Tibial nerve (tissue), 4 donors: ENCODE data around the gene SLC6A17. TPM values are rescaled to one million over a fixed set of nuclear protein-coding genes. Genes with fewer than 3 reads are reported as not detected.

Experiments used
- DNase-seq, 2 donors: peaks; one replicate each; pipeline ENCODE4 v3.0.0-alpha.2; 2019; ENCODE audit warnings: low spot score in 2 of 2
- H3K27ac ChIP-seq, 4 donors: fragments of 200-600 bp; sonication (generic) in 3 of 4; one replicate each; pipeline ENCODE4 v1.5.1; 2017 to 2019; ENCODE audit warnings: mild to moderate bottlenecking in 1 of 4
- H3K27me3 ChIP-seq, 2 donors: fragments of 200-600 bp; sonication (generic) in 1 of 2; one replicate each; pipeline versions ENCODE4 v1.5.1 to v1.6.0; 2017 to 2019
- H3K36me3 ChIP-seq, 3 donors: fragments of 200-600 bp; sonication (generic); one replicate each; pipeline ENCODE4 v1.5.1; 2018 to 2019
- H3K4me1 ChIP-seq, 4 donors: fragments of 200-600 bp; sonication (generic) in 3 of 4; one replicate each; pipeline ENCODE4 v1.5.1; 2017 to 2019
- H3K4me3 ChIP-seq, 4 donors: fragments of 200-600 bp; sonication (generic) in 3 of 4; one replicate each; pipeline ENCODE4 v1.5.1; 2017 to 2019; ENCODE audit warnings: mild to moderate bottlenecking in 1 of 4, moderate library complexity in 1 of 4
- H3K9me3 ChIP-seq, 4 donors: fragments of 200-600 bp; sonication (generic) in 3 of 4; one replicate each; pipeline ENCODE4 v1.5.1; 2017 to 2019
- EP300 ChIP-seq, 2 donors: sonication (generic); formaldehyde crosslinking; IDR thresholded peaks; one replicate each; pipeline ENCODE4 v1.6.1; 2017; ENCODE audit warnings: antibody characterized with exemption in 2 of 2, mild to moderate bottlenecking in 1 of 2
- POLR2A ChIP-seq, 2 donors: fragments of 450-650 bp; IDR thresholded peaks; one replicate each; pipeline ENCODE4 v1.6.1; 2017; ENCODE audit warnings: antibody characterized with exemption in 2 of 2, mild to moderate bottlenecking in 2 of 2, moderate library complexity in 2 of 2
- WGBS, 2 donors: methylation state at CpG; one replicate each; pipeline ENCODE4 v1.1.5; 2018; 5-methylcytosine and 5-hydroxymethylcytosine counted together
- total RNA-seq, 4 donors: library from RNA; depleted of rRNA; stranded (reverse); fragments of >200 nt; gene quantifications; one replicate each; pipeline ENCODE4 v1.1.0, GENCODE V29; 2016
- TF ChIP-seq, protein P1 (sequence below), 5 experiments: fragments of 200-600 bp in 3 of 5; fragments of 450-650 bp in 2 of 5; sonication (generic) in 3 of 5; IDR thresholded peaks; one replicate each; pipeline ENCODE4 v1.5.1; 2016 to 2019; ENCODE audit warnings: antibody characterized with exemption in 5 of 5, mild to moderate bottlenecking in 3 of 5, moderate library complexity in 2 of 5

Gene SLC6A17
- total RNA-seq, 4 donors from 2014 or later = under 0.01 to 0.22 TPM; not detected in 2

DNA sequence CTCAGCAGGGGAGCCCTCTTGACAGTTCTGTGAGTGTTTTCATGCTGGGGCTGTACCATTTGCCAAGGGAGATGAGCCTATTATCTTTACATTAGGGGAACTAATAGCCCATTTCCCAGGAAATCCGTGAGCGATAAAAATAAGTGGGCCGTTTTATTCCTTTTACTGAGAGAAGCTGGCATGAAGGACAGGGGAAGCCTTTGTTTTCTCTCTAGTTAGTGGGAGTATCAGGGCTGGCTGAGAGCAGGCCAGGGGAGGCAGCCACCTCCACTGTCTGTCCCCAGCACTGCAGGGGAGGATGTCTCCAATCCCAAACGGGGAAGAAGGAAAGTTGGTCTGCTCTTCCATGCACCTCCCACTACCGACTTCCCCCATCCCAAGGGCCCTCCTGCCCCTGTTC, 35.5 kb upstream of the SLC6A17 start:
- no peak for DNase-seq
- Histone ChIP-seq H3K9me3 (no peaks in the 10 kb centered on the region), H3K4me1 (no peaks in the 10 kb centered on the region), H3K27me3 (no peaks in the 10 kb centered on the region), H3K4me3 (no peak overlapping the region), H3K27ac (no peak overlapping the region), H3K36me3 (no peaks in the 10 kb centered on the region)
- TF ChIP-seq POLR2A (IDR thresholded peaks at IDR 0.05) (no peak), EP300 (IDR thresholded peaks at IDR 0.05) (no peak)
- TF ChIP-seq, protein P1, sequence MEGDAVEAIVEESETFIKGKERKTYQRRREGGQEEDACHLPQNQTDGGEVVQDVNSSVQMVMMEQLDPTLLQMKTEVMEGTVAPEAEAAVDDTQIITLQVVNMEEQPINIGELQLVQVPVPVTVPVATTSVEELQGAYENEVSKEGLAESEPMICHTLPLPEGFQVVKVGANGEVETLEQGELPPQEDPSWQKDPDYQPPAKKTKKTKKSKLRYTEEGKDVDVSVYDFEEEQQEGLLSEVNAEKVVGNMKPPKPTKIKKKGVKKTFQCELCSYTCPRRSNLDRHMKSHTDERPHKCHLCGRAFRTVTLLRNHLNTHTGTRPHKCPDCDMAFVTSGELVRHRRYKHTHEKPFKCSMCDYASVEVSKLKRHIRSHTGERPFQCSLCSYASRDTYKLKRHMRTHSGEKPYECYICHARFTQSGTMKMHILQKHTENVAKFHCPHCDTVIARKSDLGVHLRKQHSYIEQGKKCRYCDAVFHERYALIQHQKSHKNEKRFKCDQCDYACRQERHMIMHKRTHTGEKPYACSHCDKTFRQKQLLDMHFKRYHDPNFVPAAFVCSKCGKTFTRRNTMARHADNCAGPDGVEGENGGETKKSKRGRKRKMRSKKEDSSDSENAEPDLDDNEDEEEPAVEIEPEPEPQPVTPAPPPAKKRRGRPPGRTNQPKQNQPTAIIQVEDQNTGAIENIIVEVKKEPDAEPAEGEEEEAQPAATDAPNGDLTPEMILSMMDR (IDR thresholded peaks at IDR 0.05) = no peak
- 22 to 32% methylated on average over 5 of the region's 5 CpGs for WGBS, 2 donors

DNA sequence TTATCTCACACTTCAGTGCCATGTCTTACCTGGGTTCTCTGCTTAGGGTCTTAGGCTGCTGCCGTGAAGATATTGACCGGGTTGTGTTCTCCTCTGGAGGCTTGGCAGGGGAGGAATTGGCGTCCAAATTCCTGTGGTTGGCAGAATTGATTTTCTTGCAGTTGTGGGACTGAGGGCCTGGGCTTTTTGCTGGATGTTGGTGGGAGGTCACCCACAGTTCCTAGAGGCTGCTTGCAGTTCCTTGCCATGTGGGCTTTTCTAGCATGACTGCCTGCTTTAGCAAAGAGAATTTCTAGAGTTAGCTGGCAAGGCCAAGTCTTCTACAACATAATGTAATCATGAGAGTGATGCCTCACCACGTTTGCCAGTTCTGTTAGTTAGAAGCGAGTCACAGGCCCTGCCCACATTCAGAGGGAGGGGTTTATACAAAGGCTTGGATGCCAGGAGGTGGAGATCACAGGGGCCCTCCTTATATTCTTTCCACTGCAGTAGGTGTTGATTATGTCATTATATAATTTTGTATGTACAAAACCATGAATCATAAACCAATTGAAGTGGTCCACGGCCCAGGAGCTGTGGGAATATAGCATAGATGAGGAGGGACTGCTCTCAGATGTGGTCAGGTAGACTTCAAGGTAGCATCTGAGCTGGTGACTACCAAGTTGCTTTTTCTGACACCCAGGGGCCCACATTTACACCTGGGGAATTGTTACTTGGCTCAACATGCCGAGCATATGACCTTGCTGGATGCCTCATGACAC, 31.5 kb upstream of the SLC6A17 start:
- 50 to 64% methylated on average over 7 of the region's 7 CpGs for WGBS, 2 donors
- Histone ChIP-seq H3K4me1 (no peaks in the 10 kb centered on the region), H3K36me3 (no peaks in the 10 kb centered on the region), H3K4me3 (no peak overlapping the region), H3K27me3 (peaks cover 0 to 5% of the 10 kb centered on the region in 2 donors), H3K9me3 (peaks cover 0 to 7% (median 0%) of the 10 kb centered on the region in 4 donors), H3K27ac (no peak overlapping the region)
- DNase-seq = no peak
- no peak for TF ChIP-seq POLR2A (IDR thresholded peaks at IDR 0.05)
- TF ChIP-seq EP300 (IDR thresholded peaks at IDR 0.05) = no peak

DNA sequence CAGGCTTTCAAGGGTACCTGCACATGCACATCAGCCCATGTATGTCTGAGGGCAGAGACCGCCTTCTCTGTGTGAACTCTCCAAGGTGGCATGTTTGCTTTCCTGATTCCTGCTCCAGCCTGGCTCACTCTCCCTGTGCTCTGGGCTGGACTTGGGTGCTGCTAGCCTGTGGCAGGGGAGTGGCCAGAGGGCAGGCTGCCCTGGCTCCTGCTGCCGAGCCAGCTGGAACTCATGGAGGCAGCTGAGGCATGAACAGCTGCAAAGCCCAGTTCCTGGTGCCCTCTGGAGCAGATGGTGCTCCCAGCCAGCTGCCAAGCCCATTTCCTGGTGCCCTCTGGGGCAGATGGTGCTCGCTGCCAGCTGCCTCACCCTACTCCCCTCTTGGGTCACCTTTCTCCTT, 30.5 kb upstream of the SLC6A17 start:
- peaks cover 0 to 8% (median 0%) of the 10 kb centered on the region in 4 donors for H3K9me3 ChIP-seq
- no peak overlapping the region for H3K4me3 ChIP-seq
- peaks cover 0 to 5% of the 10 kb centered on the region in 2 donors for H3K27me3 ChIP-seq
- 75 to 82% methylated on average over 2 to 3 of the region's 3 CpGs for WGBS, 2 donors
- no peaks in the 10 kb centered on the region for H3K4me1 ChIP-seq
- H3K36me3 ChIP-seq = no peaks in the 10 kb centered on the region
- no peak overlapping the region for H3K27ac ChIP-seq
- TF ChIP-seq POLR2A (IDR thresholded peaks at IDR 0.05) = no peak
- TF ChIP-seq EP300 (IDR thresholded peaks at IDR 0.05) = no peak
- TF ChIP-seq, protein P1 (IDR thresholded peaks at IDR 0.05) = no peak
- DNase-seq = no peak

DNA sequence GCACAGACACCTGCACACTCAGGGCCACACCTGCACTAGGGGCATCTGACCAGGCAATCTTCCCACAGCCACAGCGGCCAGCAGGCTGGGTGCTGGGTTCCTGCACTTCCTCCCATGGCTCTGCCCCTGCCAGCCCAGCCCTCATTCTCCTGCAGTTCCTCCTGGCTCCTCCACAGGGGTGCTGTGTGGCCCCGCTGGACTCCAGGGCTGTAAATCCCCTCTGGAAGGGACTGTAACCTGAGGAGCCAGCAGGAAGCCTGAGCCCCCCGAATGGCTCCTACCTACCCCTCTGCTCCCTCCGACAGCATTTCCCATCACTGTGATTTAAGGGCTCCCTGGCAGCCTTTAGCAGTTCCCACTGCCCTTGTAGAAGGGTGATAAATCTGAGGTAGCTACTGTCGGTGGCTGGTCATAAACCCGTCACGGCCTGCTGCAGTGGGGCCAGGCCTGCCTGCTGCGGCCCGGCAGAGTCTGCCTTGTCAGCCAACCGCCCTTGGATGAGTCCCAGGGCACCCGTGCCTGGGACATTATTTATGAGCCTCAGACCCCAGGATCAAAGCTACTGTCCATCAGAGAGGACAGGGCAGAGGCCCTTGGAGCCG, 29.2 kb upstream of the SLC6A17 start:
- WGBS, 2 donors = 20 to 23% methylated on average over 5 to 11 of the region's 12 CpGs

DNA sequence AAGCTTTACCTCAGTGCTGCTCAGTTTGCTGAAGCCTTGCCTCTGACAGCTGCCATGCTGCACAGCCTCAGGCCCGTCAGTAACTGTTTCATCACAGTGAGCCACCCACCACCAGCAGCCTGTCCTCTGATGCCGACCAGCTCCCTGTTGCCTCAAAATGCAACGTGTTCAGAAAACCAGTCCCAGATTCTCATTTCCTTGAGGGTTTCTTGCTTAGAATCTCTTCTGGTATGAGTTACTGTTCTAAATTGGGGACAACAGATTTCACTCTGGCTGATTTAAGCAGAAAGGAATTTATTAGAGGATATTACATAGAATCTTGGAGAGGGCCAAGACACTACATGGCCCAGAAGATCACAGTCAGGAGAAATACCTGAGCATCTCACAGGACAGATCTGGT, 27.1 kb upstream of the SLC6A17 start:
- WGBS, 2 donors = 52 to 53% methylated on average over 3 of the region's 3 CpGs
- TF ChIP-seq POLR2A (IDR thresholded peaks at IDR 0.05) (no peak), EP300 (IDR thresholded peaks at IDR 0.05) (no peak)
- TF ChIP-seq, protein P1 (IDR thresholded peaks at IDR 0.05) = no peak
- no peak for DNase-seq

More for the DNA sequence above, 29.2 kb upstream of the SLC6A17 start:
- no peak for TF ChIP-seq EP300 (IDR thresholded peaks at IDR 0.05)
- TF ChIP-seq, protein P1 (IDR thresholded peaks at IDR 0.05) = no peak
- TF ChIP-seq POLR2A (IDR thresholded peaks at IDR 0.05) = no peak
- Histone ChIP-seq H3K27me3 (peaks cover 0 to 5% of the 10 kb centered on the region in 2 donors), H3K27ac (no peak overlapping the region), H3K9me3 (peaks cover 0 to 12% (median 0%) of the 10 kb centered on the region in 4 donors), H3K4me3 (no peak overlapping the region), H3K4me1 (no peaks in the 10 kb centered on the region), H3K36me3 (no peaks in the 10 kb centered on the region)
- DNase-seq = no peak

More for the DNA sequence above, 27.1 kb upstream of the SLC6A17 start:
- no peak overlapping the region for H3K4me3 ChIP-seq
- H3K4me1 ChIP-seq = no peaks in the 10 kb centered on the region
- no peaks in the 10 kb centered on the region for H3K36me3 ChIP-seq
- H3K9me3 ChIP-seq = peaks cover 0 to 18% (median 0%) of the 10 kb centered on the region in 4 donors
- H3K27me3 ChIP-seq = peaks cover 0 to 5% of the 10 kb centered on the region in 2 donors
- H3K27ac ChIP-seq = no peak overlapping the region
